Measurements from ENCODE around the gene TGOLN2.

DNA sequence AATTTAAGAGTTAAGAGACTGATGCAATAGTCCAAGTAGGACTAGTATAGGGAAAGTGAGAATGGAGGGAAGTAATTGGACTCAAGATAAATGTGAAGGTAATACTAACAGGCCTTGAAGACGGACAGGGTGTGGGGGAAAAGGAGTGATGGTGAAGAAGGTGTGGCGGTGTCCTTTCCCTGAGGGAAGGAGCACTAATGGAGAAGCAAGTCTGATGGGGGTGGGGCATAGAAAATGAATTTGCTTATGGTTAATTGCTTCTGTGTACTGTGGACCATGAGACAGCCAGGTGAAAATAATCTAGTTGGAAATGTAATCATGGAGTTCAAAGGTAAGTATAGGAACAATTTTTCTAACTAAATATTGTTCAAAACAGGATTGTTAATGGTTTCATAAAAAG is 7.1 kb upstream of the TGOLN2 start:
- TF ChIP-seq POLR2A (IDR thresholded peaks at IDR 0.05; ENCODE audit: low read depth, low read length) = no peak
- TF ChIP-seq, protein P1, sequence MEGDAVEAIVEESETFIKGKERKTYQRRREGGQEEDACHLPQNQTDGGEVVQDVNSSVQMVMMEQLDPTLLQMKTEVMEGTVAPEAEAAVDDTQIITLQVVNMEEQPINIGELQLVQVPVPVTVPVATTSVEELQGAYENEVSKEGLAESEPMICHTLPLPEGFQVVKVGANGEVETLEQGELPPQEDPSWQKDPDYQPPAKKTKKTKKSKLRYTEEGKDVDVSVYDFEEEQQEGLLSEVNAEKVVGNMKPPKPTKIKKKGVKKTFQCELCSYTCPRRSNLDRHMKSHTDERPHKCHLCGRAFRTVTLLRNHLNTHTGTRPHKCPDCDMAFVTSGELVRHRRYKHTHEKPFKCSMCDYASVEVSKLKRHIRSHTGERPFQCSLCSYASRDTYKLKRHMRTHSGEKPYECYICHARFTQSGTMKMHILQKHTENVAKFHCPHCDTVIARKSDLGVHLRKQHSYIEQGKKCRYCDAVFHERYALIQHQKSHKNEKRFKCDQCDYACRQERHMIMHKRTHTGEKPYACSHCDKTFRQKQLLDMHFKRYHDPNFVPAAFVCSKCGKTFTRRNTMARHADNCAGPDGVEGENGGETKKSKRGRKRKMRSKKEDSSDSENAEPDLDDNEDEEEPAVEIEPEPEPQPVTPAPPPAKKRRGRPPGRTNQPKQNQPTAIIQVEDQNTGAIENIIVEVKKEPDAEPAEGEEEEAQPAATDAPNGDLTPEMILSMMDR (IDR thresholded peaks at IDR 0.05 in 2 of 3, conservative IDR thresholded peaks at IDR 0.05 in 1 of 3; ENCODE audit: control insufficient read depth in 2 of 3, extremely low read depth in 1 of 3, insufficient read depth in 1 of 3, low read depth in 3 of 3, low read length in 3 of 3) = no peak
- TF ChIP-seq SRF (IDR thresholded peaks at IDR 0.05; ENCODE audit: low read depth in 2 of 2, low read length in 2 of 2) = no peak
- TF ChIP-seq EZH2 (IDR thresholded peaks at IDR 0.05; ENCODE audit: borderline replicate concordance, control insufficient read depth, low read depth, low read length) = no peak
- TF ChIP-seq, protein P2, sequence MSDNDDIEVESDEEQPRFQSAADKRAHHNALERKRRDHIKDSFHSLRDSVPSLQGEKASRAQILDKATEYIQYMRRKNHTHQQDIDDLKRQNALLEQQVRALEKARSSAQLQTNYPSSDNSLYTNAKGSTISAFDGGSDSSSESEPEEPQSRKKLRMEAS (IDR thresholded peaks at IDR 0.05; ENCODE audit: low read depth, low read length) = no peak
- TF ChIP-seq RCOR1 (conservative IDR thresholded peaks at IDR 0.05; ENCODE audit: low read depth, low read length) = no peak
- TF ChIP-seq, protein P3, sequence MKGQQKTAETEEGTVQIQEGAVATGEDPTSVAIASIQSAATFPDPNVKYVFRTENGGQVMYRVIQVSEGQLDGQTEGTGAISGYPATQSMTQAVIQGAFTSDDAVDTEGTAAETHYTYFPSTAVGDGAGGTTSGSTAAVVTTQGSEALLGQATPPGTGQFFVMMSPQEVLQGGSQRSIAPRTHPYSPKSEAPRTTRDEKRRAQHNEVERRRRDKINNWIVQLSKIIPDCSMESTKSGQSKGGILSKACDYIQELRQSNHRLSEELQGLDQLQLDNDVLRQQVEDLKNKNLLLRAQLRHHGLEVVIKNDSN (IDR thresholded peaks at IDR 0.05; ENCODE audit: borderline replicate concordance, extremely low read length, insufficient read depth, low read depth, low read length) = no peak
- no peak for TF ChIP-seq MXI1 (IDR thresholded peaks at IDR 0.05; ENCODE audit: low read depth, low read length)
- TF ChIP-seq RB1 (IDR thresholded peaks at IDR 0.05; ENCODE audit: borderline replicate concordance) = no peak
- TF ChIP-seq RBBP5 (conservative IDR thresholded peaks at IDR 0.05) = no peak
